Activated B cell treated with CpG ODN at 0.5 μM for 24 hours (primary cell): ENCODE data around the gene ZNHIT2. TPM values are rescaled to one million over a fixed set of nuclear protein-coding genes. Genes with fewer than 3 reads are reported as not detected.

Source experiments
- ATAC-seq: fragments of 200-7000 bp; cut with Tn5 transposase; one replicate; pipeline ENCODE4 v1.10.0; 2021; ENCODE audit warnings: low read depth, mild to moderate bottlenecking, moderate library complexity
- CTCF ChIA-PET: fragments of 350-600 bp; sonication (Branson Sonifier 250); formaldehyde crosslinking; loops from one replicate; lab custom pipeline; 2021; ENCODE audit warnings: antibody characterized with exemption; lab: Charles Lee
- POLR2A ChIA-PET: fragments of 350-600 bp; sonication (Branson Sonifier 250); formaldehyde crosslinking; loops from one replicate; lab custom pipeline; 2021; ENCODE audit warnings: antibody characterized with exemption; lab: Charles Lee
- DNase-seq: peaks from one replicate; pipeline ENCODE4 v3.0.0; 2022
- H3K27ac Mint-ChIP-seq: one replicate; pipeline ENCODE4 v1.8.0; 2020; ENCODE audit warnings: mixed read lengths
- H3K27me3 Mint-ChIP-seq: one replicate; pipeline ENCODE4 v1.8.0; 2021; ENCODE audit warnings: mixed read lengths
- H3K36me3 Mint-ChIP-seq: one replicate; pipeline ENCODE4 v1.8.0; 2021; ENCODE audit warnings: low read depth, mixed read lengths
- H3K4me1 Mint-ChIP-seq: one replicate; pipeline ENCODE4 v1.8.0; 2021; ENCODE audit warnings: mixed read lengths
- H3K4me3 Mint-ChIP-seq: one replicate; pipeline ENCODE4 v1.8.0; 2020; ENCODE audit warnings: mild to moderate bottlenecking, mixed read lengths
- H3K9me3 Mint-ChIP-seq: one replicate; pipeline ENCODE4 v1.8.0; 2020; ENCODE audit warnings: mixed read lengths
- CTCF ChIP-seq: fragments of 200-600 bp; IDR thresholded peaks from one replicate; pipeline ENCODE4 v1.8.0; 2022; ENCODE audit warnings: antibody characterized with exemption, mild to moderate bottlenecking
- intact Hi-C: fragments of 100-400 bp; cut with micrococcal nuclease; formaldehyde crosslinking; loops from one replicate; pipeline ENCODE4 v1.15.1; 2024
- total RNA-seq: library from RNA; stranded (reverse); gene quantifications from 2 replicates; pipeline ENCODE4 v1.2.3, GENCODE V29; 2022

Gene ZNHIT2
- total RNA-seq, 1 donor from 2014 or later, result 13.4 TPM

DNA sequence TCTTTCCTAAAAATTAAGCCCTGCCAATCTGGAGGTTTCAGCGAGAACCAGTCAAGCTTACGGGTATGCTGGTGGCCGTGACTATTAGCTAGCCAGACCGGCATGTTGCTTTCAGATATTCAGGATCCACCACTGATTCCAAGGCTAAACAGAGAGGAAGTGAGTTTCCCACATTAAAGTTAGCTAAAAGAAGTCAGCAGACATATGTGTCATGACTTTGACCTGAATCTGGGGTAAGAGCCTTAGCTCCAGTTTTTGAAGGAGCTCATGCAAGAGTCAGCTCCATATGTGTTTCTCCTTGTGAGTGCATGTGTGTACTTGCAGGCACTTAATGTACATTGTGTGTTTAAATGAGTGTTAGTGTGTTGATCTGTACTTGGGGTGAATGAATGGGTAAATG is 32.1 kb downstream of the ZNHIT2 start:
- Mint-ChIP-seq H3K36me3 (peaks cover 52% of the 10 kb centered on the region), H3K9me3 (no peaks in the 10 kb centered on the region), H3K27me3 (no peaks in the 10 kb centered on the region), H3K4me1 (peaks cover 25% of the 10 kb centered on the region), H3K27ac (peak overlapping the region; percentile 94), H3K4me3 (peak overlapping the region; percentile 93)
- TF ChIP-seq CTCF, result no peak
- ATAC-seq (no peak), DNase-seq (no peak)
- POLR2A ChIA-PET, result interaction anchor here (0.9 kb wide), 1 partner anchor 50 kb away, joined by 3 read pairs; no protein-coding TSS in a partner anchor
- intact Hi-C loops, result loop anchor here (2.0 kb wide), 1 partner anchor 169 kb away; the partner anchor contains the start of gene ATG2A
- CTCF ChIA-PET, result interaction anchor here (1.4 kb wide), 1 partner anchor 36 kb away, joined by 5 read pairs; the partner anchor contains the start of genes FAU and MRPL49

- Mint-ChIP-seq H3K36me3 (peaks cover 52% of the 10 kb centered on the region), H3K27me3 (no peaks in the 10 kb centered on the region), H3K4me1 (peaks cover 25% of the 10 kb centered on the region), H3K4me3 (peak overlapping the region; percentile 93), H3K9me3 (no peaks in the 10 kb centered on the region), H3K27ac (peak overlapping the region; percentile 94)
- DNase-seq (no peak), ATAC-seq (no peak)
- intact Hi-C loops, result loop anchor here (1.0 to 2.0 kb wide), 8 partner anchors 12 to 168 kb away; partner anchors contain the start of genes ARL2, ATG2A, FAU and MRPL49
- CTCF ChIA-PET, result interaction anchor here (1.4 to 1.7 kb wide), 2 partner anchors 37 to 71 kb away, joined by 3 to 5 read pairs; partner anchors contain the start of genes ARL2, FAU and MRPL49
- TF ChIP-seq CTCF, result no peak
- POLR2A ChIA-PET, result interaction anchor here (0.9 kb wide), 1 partner anchor 51 kb away, joined by 3 read pairs; no protein-coding TSS in a partner anchor
Observed at GRCh38 chr11:65084598-65085375, 32.7 kb downstream of the ZNHIT2 start.

DNA sequence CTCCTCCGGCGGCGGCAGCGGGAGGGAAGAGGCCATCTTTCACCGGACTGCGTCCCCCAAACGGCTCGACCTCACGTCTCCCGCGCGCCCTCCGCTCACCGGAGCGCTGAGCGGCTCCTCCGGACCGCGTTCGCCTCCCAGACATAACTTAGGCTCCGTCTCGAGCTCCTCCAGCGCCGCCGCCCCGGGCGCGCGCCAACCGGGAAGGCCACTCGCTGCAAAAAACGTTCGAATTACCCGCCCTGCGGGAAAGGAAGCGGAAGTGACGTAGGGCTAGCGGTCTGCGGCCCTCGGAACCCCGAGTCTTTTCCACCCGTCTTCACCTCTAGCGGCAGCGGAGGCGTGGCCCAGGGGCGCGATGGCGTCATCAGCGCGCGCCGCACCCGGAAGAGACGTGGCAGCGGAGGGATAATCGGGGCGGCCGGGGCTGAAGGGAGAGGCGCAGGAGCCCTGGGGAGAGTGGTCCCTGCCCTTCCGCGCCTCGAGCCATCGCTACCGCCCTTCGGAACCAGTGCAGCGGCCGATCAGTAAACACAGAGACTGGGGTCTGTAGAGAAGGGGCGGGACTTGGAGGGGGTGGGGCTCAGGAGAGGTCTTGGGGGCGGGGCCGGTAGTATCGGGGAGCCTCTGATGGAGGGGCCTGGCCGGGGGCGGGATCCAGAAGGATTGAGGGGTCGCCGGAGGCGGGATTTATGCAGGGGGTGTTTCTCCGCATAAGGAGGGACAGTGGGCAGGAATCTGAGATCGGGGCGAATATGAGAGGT is 33.5 kb downstream of the ZNHIT2 start, which contains the start of the genes CDCA5 and ZFPL1:
Gene CDCA5, minus strand, starts transcription at position 207 of the 764 bp plus-strand sequence. Its CDS starts 62 bp downstream, at position 145.
Gene ZFPL1, plus strand, starts transcription at position 389 of the 764 bp plus-strand sequence. CDS start 477 bp downstream, outside the sequence.
- ChIA-PET CTCF (interaction anchor here (0.6 to 1.7 kb wide), 2 partner anchors 70 to 893 kb away, joined by 3 read pairs; partner anchors contain the start of gene ARL2), POLR2A (interaction anchor here (0.6 to 2.2 kb wide), 4 partner anchors 8 to 50 kb away, joined by 3 to 7 read pairs (median 5); partner anchors contain the start of genes SYVN1 and VPS51)
- Mint-ChIP-seq H3K9me3 (no peaks in the 10 kb centered on the region), H3K27ac (peak within 1 kb of the TSS; percentile 94), H3K27me3 (no peaks in the 10 kb centered on the region), H3K4me1 (peaks cover 25% of the 10 kb centered on the region), H3K4me3 (peak within 1 kb of the TSS; percentile 93), H3K36me3 (peaks cover 45% of the 10 kb centered on the region)
- TF ChIP-seq CTCF, result no peak
- intact Hi-C loops, result loop anchor here (1.0 to 2.0 kb wide), 8 partner anchors 12 to 167 kb away; partner anchors contain the start of genes ARL2, ATG2A, FAU and MRPL49
- DNase-seq (peak; percentile 97), ATAC-seq (peak; percentile 92)

DNA sequence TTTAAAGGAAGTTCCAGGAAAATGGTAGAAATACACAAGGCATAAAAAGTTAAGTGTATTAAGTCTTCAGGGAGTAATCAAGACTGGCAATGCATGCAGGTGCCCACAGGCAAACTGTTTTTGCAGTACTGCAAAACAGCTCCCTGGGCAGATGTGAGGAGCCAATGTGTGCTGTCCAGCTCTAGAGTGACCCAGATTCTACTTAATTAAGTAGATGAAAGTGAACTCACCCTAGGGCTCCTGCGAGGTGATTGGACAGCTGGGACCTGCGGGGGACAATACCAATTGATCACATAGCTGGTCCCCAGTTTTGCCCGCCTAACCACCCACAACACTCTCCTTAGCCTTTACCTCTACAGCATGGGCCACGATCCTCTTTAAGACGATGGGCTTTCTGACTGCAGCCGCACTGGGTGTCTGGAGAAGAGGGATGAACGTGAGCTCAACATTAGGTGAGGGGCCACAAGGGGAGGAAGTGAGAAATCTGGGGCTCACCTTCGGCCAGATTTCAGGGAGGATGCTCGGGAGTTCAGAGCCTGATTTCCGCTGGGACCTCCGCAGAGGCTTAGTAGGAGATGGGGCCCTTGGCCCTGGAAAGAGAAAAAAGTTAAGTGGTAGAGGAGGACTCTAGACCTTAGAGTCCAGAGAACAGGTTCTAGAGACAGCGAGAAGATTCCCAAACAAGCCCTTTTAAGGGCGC is 34.2 kb downstream of the ZNHIT2 start:
- POLR2A ChIA-PET, result interaction anchor here (0.6 to 2.2 kb wide), 5 partner anchors 9 to 58 kb away, joined by 3 to 7 read pairs (median 4); partner anchors contain the start of genes SYVN1 and VPS51
- CTCF ChIA-PET, result interaction anchor here (0.6 to 1.7 kb wide), 2 partner anchors 69 to 892 kb away, joined by 3 read pairs; partner anchors contain the start of gene ARL2
- Mint-ChIP-seq H3K4me1 (peaks cover 30% of the 10 kb centered on the region), H3K27me3 (no peaks in the 10 kb centered on the region), H3K36me3 (peaks cover 37% of the 10 kb centered on the region), H3K4me3 (peak overlapping the region; percentile 93), H3K9me3 (no peaks in the 10 kb centered on the region), H3K27ac (peak overlapping the region; percentile 94)
- intact Hi-C loops, result no loop called here
- TF ChIP-seq CTCF, result no peak
- ATAC-seq (no peak), DNase-seq (no peak)
